Lower leg skin (tissue), 3 donors: ENCODE measurements around the gene MYO5A.

Experiments
- POLR2A ChIP-seq, 2 donors: fragments of 450-650 bp; IDR thresholded peaks; one replicate each; pipeline ENCODE4 v1.6.1; 2016 to 2017; ENCODE audit warnings: antibody characterized with exemption in 2 of 2, mild to moderate bottlenecking in 1 of 2, moderate library complexity in 1 of 2
- TF ChIP-seq, protein P1 (sequence below), 3 donors: fragments of 450-650 bp; IDR thresholded peaks; one replicate each; pipeline ENCODE4 v1.5.1; 2016; ENCODE audit warnings: antibody characterized with exemption in 3 of 3, mild to moderate bottlenecking in 3 of 3, moderate library complexity in 2 of 3

DNA sequence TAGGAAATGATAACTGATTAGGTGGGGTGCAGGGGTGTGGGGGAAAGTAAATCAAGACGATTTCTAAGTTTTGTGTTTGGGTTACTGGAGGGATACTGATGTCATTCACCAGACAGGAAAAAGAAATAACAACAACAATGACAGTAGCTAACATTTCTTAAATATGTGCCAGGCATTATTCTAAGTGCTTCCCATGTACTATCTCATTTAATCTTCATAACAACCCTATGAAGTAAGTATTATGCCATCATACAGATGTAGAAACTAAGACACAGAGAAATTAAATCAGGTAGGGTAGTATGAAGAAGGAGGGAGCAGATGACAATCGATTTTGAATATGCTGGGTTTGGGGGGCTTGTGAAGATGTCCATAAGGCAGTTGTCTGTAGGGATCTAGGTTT is 13.3 kb downstream of the MYO5A start:
- TF ChIP-seq, protein P1, sequence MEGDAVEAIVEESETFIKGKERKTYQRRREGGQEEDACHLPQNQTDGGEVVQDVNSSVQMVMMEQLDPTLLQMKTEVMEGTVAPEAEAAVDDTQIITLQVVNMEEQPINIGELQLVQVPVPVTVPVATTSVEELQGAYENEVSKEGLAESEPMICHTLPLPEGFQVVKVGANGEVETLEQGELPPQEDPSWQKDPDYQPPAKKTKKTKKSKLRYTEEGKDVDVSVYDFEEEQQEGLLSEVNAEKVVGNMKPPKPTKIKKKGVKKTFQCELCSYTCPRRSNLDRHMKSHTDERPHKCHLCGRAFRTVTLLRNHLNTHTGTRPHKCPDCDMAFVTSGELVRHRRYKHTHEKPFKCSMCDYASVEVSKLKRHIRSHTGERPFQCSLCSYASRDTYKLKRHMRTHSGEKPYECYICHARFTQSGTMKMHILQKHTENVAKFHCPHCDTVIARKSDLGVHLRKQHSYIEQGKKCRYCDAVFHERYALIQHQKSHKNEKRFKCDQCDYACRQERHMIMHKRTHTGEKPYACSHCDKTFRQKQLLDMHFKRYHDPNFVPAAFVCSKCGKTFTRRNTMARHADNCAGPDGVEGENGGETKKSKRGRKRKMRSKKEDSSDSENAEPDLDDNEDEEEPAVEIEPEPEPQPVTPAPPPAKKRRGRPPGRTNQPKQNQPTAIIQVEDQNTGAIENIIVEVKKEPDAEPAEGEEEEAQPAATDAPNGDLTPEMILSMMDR (IDR thresholded peaks at IDR 0.05) = no peak
- no peak for TF ChIP-seq POLR2A (IDR thresholded peaks at IDR 0.05)
